GM12878 (cell line): ENCODE measurements around the gene LLCFC1. TPM values are rescaled to one million over a fixed set of nuclear protein-coding genes. Genes with fewer than 3 reads are reported as not detected.

Experiments
- ATAC-seq: fragments of 200-7000 bp; cut with Tn5 transposase; 3 replicates; pipeline ENCODE4 v1.9.1; 2020; ENCODE audit warnings: mild to moderate bottlenecking, moderate library complexity
- BruUV-seq: library from RNA; stranded (reverse); fragments of 400-500 nt; replicated peaks from 2 replicates; lab custom pipeline; 2021; lab: Mats Ljungman, UMichigan
- CTCF ChIA-PET: fragments of 300-600 bp; sonication (Branson Sonifier 250); formaldehyde crosslinking; extraction: SDS; loops from one replicate; lab custom pipeline; 2021; ENCODE audit warnings: inconsistent platforms; lab: Yijun Ruan, JAX
- POLR2A ChIA-PET: fragments of 350-600 bp; formaldehyde crosslinking; extraction: SDS; loops from one replicate; lab custom pipeline; 2021; ENCODE audit warnings: inconsistent platforms; lab: Charles Lee
- RAD21 ChIA-PET: fragments of 300-600 bp; sonication (Branson Sonifier 250); formaldehyde crosslinking; loops from one replicate; lab custom pipeline; 2023; ENCODE audit warnings: antibody characterized with exemption; ENCODE audit not compliant: unreplicated experiment; lab: Charles Lee
- SMC1A ChIA-PET: fragments of 300-600 bp; sonication (Branson Sonifier 250); formaldehyde crosslinking; loops from one replicate; lab custom pipeline; 2023; ENCODE audit not compliant: unreplicated experiment, uncharacterized antibody; lab: Charles Lee
- DNase-seq: peaks from one replicate; pipeline ENCODE4 v3.0.0-alpha.2; 2011; ENCODE audit warnings: low read depth, low spot score
- FAIRE-seq: peaks from 3 replicates; lab custom pipeline; 2011; peaks lifted over from hg19 to GRCh38; lab: Jason Lieb, UNC
- H2AFZ ChIP-seq: 2 replicates; pipeline ENCODE4 v1.6.0; 2011; ENCODE audit warnings: low read depth, low read length, control low read depth; ENCODE audit not compliant: control insufficient read depth
- H3K27ac ChIP-seq: 2 replicates; pipeline ENCODE4 v1.5.1; 2011; ENCODE audit warnings: control low read depth; ENCODE audit not compliant: control insufficient read depth, insufficient read depth
- H3K27me3 ChIP-seq, 2 experiments: replicated peaks in 1 of 2; 2 replicates each; pipeline versions ENCODE4 v1.6.0 to v1.6.1; 2011; ENCODE audit warnings: low read length in 1 of 2; ENCODE audit not compliant: control insufficient read depth in 2 of 2, insufficient read depth in 2 of 2
- H3K36me3 ChIP-seq, 2 experiments: 2 replicates each; pipeline ENCODE4 v1.5.1; 2011; ENCODE audit warnings: low read length in 1 of 2; ENCODE audit not compliant: control insufficient read depth in 2 of 2, insufficient read depth in 2 of 2
- H3K4me1 ChIP-seq: 2 replicates; pipeline ENCODE4 v1.6.1; 2011; ENCODE audit warnings: mild to moderate bottlenecking, low read length, moderate library complexity, mixed read lengths; ENCODE audit not compliant: control insufficient read depth, insufficient read depth
- H3K4me2 ChIP-seq: 2 replicates; pipeline ENCODE4 v1.6.0; 2011; ENCODE audit warnings: control low read depth; ENCODE audit not compliant: control insufficient read depth, insufficient read depth
- H3K4me3 ChIP-seq: fragments of 200-600 bp; sonication (generic); 2 replicates; pipeline ENCODE4 v1.5.1; 2016
- H3K79me2 ChIP-seq: 2 replicates; pipeline ENCODE4 v1.6.0; 2011; ENCODE audit warnings: low read length; ENCODE audit not compliant: control insufficient read depth, insufficient read depth
- H3K9ac ChIP-seq: 2 replicates; pipeline ENCODE4 v1.8.0; 2011; ENCODE audit warnings: low read length, control low read depth, mixed read lengths; ENCODE audit not compliant: control insufficient read depth, insufficient read depth
- H3K9me3 ChIP-seq: replicated peaks from 3 replicates; pipeline ENCODE4 v1.5.1; 2011; ENCODE audit warnings: mild to moderate bottlenecking, low read length; ENCODE audit not compliant: control insufficient read depth, insufficient read depth
- H4K20me1 ChIP-seq: 2 replicates; pipeline ENCODE4 v1.6.0; 2011; ENCODE audit not compliant: control insufficient read depth, insufficient read depth
- CUX1 ChIP-seq: IDR thresholded peaks from 2 replicates; pipeline ENCODE4 v1.6.1; 2012; ENCODE audit warnings: improper control_type of control experiment, low read depth, low read length; ENCODE audit not compliant: insufficient replicate concordance
- JUNB ChIP-seq: IDR thresholded peaks from 2 replicates; pipeline ENCODE4 v1.6.1; 2016; ENCODE audit warnings: antibody characterized with exemption, mild to moderate bottlenecking
- MEF2B ChIP-seq: fragments of 450-650 bp; IDR thresholded peaks from 2 replicates; pipeline ENCODE4 v1.6.1; 2018; ENCODE audit warnings: mild to moderate bottlenecking, moderate library complexity; ENCODE audit not compliant: partially characterized antibody, poor library complexity, severe bottlenecking
- NKRF ChIP-seq: fragments of 450-650 bp; conservative IDR thresholded peaks from 2 replicates; pipeline ENCODE4 v1.6.1; 2017; ENCODE audit warnings: mild to moderate bottlenecking, moderate library complexity
- NRF1 ChIP-seq: conservative IDR thresholded peaks from 2 replicates; pipeline ENCODE4 v1.6.1; 2011; ENCODE audit warnings: mild to moderate bottlenecking, low read depth, low read length, improper control_type of control experiment
- POU2F2 ChIP-seq: IDR thresholded peaks from 3 replicates; pipeline ENCODE4 v1.6.1; 2011; ENCODE audit warnings: low read depth, mild to moderate bottlenecking, low read length, borderline replicate concordance
- RUNX3 ChIP-seq: IDR thresholded peaks from 2 replicates; pipeline ENCODE4 v1.6.1; 2012; ENCODE audit warnings: low read length, inconsistent platforms
- SMAD1 ChIP-seq: fragments of 450-650 bp; IDR thresholded peaks from 2 replicates; pipeline ENCODE4 v1.6.1; 2018; ENCODE audit warnings: mild to moderate bottlenecking, low read depth; ENCODE audit not compliant: partially characterized antibody
- SREBF1 ChIP-seq: IDR thresholded peaks from 2 replicates; pipeline ENCODE4 v1.6.1; 2012; ENCODE audit warnings: mild to moderate bottlenecking, low read length
- USF2 ChIP-seq: IDR thresholded peaks from 2 replicates; pipeline ENCODE4 v1.6.1; 2011; ENCODE audit warnings: low read depth, low read length, improper control_type of control experiment, borderline replicate concordance
- WRNIP1 ChIP-seq: IDR thresholded peaks from 2 replicates; pipeline ENCODE4 v1.6.1; 2011; ENCODE audit warnings: low read depth, low read length, improper control_type of control experiment, borderline replicate concordance
- ZBTB11 ChIP-seq: fragments of 450-650 bp; formaldehyde crosslinking; IDR thresholded peaks from 2 replicates; pipeline ENCODE4 v1.5.0; 2022; ENCODE audit warnings: mild to moderate bottlenecking, missing genetic modification characterization
- ZNF274 ChIP-seq: IDR thresholded peaks from one replicate; pipeline ENCODE4 v1.8.0; 2011; ENCODE audit not compliant: insufficient read length, insufficient read depth
- WGBS: methylation state at CpG from one replicate; pipeline ENCODE4 v1.1.6; 2016; ENCODE audit warnings: low lambda C conversion rate; ENCODE audit not compliant: insufficient replicate concordance, insufficient coverage; ENCODE audit errors: missing lambda C conversion rate; 5-methylcytosine and 5-hydroxymethylcytosine counted together
- in situ Hi-C: fragments of 300-500 bp; cut with MboI; formaldehyde crosslinking; loops from 9 replicates; pipeline ENCODE4 v1.14.3; 2018; ENCODE audit warnings: mixed read lengths
- intact Hi-C: fragments of 100-400 bp; cut with micrococcal nuclease; formaldehyde crosslinking; loops from one replicate; pipeline ENCODE4 v1.14.2; 2022; ENCODE audit not compliant: unreplicated experiment
- polyA plus RNA-seq, 11 experiments: library from polyadenylated mRNA; depleted of rRNA in 4 of 11; unstranded in 6 of 11; stranded (reverse) in 5 of 11; fragments of >200 nt; fragmentation: Nextera tagmentation in 4 of 11; fragmentation: Illumina TruSeq in 1 of 11; extraction: Ambion mirVana in 4 of 11; extraction: Trizol in 1 of 11; gene quantifications; 1 replicate in 1 of 11; 2 replicates in 10 of 11; pipeline versions ENCODE4 v1.2.1 to v1.2.3, GENCODE V29; 2011 to 2016; ENCODE audit warnings: inconsistent platforms in 2 of 11, missing spikeins in 2 of 11, low read depth in 1 of 11
- total RNA-seq, 4 experiments: library from RNA; depleted of rRNA in 3 of 4; stranded (reverse); fragments of >200 nt in 3 of 4; fragmentation: Illumina TruSeq in 1 of 4; extraction: Trizol in 1 of 4; gene quantifications; 2 replicates each; pipeline versions ENCODE4 v1.2.1 to v1.2.3, GENCODE V29; 2013 to 2021

The LLCFC1 gene
- total and polyA plus RNA-seq, 10 of the 15 experiments (the other 5 are each of a cell fraction or from before 2014, with no cell fraction given): not detected

- POLR2A ChIA-PET: no interaction called here
- WGBS: 46% methylated on average over 2 of the region's 2 CpGs
- TF ChIP-seq NKRF (no peak), JUNB (no peak), USF2 (no peak), POU2F2 (no peak), CUX1 (no peak), WRNIP1 (no peak), NRF1 (no peak), ZBTB11 (CRISPR knock-in tag) (no peak), RUNX3 (no peak), MEF2B (no peak), ZNF274 (no peak), SREBF1 (no peak), SMAD1 (no peak)
Observed at GRCh38 chr7:142923391-142923790, 15.9 kb upstream of the LLCFC1 start.

More at GRCh38 chr7:142923391-142923790, 15.9 kb upstream of the LLCFC1 start:
- H4K20me1 ChIP-seq: no peaks in the 10 kb centered on the region
- no peak for DNase-seq
- H3K4me1 ChIP-seq: no peaks in the 10 kb centered on the region
- no peak overlapping the region for H2AFZ ChIP-seq
- RAD21 ChIA-PET: no interaction called here
- no peak overlapping the region for H3K9ac ChIP-seq
- SMC1A ChIA-PET: interaction anchor here (0.7 to 1.6 kb wide), 2 partner anchors 20 to 83 kb away, joined by 3 read pairs; no protein-coding TSS in a partner anchor
- FAIRE-seq: no peak
- peaks cover 0 to 1% of the 10 kb centered on the region in 2 experiments; a peak in 2 of 4 replicates for H3K27me3 ChIP-seq
- in situ Hi-C loops (no loop called here), intact Hi-C loops (no loop called here)
- no peaks in the 10 kb centered on the region for H3K36me3 ChIP-seq
- H3K4me2 ChIP-seq: no peak overlapping the region
- BruUV-seq: no TSS peak
- no peaks in the 10 kb centered on the region for H3K79me2 ChIP-seq
- CTCF ChIA-PET: no interaction called here
- H3K4me3 ChIP-seq: no peak overlapping the region
- no peak overlapping the region for H3K27ac ChIP-seq
- no peaks in the 10 kb centered on the region; the same call in 2 of the 3 replicates for H3K9me3 ChIP-seq
- ATAC-seq: no peak
